GM21717 (cell line): ENCODE results near the gene PTGES2.
"Not testable (repeated sequence)": the region's sequence is repeated elsewhere in the genome, so short reads cannot be mapped to it uniquely, and the experiment has no call there.

Experiments used
- ATAC-seq: cut with Tn5 transposase; IDR thresholded peaks from one replicate; pipeline ENCODE4 v1.9.1; 2021; ENCODE audit warnings: mild to moderate bottlenecking, moderate library complexity; ENCODE audit not compliant: unreplicated experiment

Gene PTGES2

DNA sequence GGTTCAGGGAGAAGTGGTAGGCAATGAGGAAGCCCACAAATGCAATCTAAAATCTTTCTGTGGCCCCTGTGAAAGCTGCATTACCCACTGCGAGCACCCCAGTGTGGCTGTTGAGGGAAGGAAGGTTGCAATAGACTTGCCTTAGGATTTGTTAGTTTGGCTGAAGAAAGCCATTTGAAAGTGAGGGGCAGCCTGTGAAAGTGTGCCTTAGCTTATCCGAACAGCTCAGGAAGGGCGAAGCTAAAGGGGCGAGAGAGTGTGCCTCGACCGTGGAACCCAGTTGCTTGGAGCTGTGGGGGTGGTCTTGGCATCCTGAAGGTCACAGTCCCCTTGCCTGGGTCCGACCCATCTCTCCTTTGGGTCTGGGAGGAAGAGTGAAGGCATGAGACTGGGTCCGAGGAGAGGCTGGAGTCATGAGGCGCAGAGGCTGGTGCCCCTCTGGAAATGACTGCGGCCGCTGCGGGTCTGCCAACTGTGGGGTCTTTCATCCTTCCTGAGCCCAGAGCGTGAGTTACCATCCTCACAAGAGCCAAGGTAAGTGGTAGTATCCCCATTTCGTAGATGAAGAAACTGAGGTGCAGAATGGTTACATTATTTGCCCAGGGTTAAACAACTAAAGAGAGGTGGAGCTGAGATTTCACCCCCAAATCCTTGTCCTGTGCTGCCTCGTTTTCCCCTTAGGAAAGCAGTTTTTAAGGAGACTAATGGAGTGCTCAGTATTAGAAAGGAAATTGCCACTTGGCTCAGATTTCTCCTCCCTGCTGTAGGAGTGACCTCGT lies 35.1 kb downstream of the PTGES2 start:
- no peak for ATAC-seq

DNA sequence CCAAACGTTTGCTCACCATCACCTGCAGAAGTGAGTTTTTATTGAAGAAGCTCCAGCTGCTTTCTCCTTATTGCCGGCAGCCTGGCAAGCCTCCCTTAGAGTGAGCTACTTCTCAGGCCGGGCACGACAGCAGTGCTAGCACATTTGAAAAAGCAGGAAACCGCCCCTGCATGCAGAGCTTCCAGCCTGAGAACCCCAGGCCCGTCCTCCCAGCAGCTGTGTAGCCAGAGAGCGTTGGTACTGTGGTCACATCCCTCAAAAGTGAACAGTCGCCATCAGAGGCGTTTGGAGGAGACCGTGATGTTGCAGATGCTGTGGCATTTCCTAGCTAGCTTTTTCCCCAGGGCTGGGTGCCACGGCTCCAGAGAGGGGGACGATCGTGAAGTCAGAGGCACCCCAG lies 36.0 kb downstream of the PTGES2 start:
- ATAC-seq, result no peak

DNA sequence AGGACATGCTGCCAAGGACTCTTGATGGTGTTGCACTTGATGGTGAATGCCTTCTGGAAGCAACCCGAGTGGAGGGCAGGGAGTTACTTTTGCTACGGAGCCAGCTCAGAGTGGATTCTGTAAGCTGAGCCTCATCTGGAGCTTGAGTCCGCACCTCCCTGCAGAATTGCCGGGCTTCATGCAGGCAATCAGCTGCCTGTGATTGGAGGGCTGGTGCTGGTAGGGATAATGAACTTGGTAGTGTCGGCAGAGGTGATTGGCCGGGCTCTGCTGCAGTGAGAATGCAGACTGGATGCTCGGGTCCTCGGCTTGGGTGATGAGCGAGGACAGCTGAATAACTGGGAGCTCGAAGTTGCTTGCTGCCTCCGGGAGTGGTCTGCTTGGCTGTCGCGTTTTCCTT lies 36.4 kb downstream of the PTGES2 start:
- no peak for ATAC-seq

DNA sequence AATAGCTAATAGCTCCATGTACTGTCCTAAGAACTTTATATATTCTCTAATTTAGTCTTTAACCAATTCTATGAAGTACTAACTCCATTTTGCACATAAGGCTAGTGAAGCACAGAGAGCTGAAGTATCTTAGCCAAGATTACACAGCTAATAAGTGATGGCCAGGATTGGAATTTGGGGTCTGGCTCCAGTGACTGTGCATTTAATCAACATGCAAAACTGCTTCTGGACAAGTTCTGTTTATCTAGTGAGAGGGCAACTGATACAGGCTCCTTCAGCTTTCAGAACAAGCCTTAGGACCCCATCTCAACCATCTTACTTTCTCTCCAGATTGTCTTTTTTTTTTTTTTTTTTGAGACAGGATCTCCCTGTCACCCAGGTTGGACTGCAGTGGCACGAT lies 38.2 kb downstream of the PTGES2 start:
- ATAC-seq, result no peak

DNA sequence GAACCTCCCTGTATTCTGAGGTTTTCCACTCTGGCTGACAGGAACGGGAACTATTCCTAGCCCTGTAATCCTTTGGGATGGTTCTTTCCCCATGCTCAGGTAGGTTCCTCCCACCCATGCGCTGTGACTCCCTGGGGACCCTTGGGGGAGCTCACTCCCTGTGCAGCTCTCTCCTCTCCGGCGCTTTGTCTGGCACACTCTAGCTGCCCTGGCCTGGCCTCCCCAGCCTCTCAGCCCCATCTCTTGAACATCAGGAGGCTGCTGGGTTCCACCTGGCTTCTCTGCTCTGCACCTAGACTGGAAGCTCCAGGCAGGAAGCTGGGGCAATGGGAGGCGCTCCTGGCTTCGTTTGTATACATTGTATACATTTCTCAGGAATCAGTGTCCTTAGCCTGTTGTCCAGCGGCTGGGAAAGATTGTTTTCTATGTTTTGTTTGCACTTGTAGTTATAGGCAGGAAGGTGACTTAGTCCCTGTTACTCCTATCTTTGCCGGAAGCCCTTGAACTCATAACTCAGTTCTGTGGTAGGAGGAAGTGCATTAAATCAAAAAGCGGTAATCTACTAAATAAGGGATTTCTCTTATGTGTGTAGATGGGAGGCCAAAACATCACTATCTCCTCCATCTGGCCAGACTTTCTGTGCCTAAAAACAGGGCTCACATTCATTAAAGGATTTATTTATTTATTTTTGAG lies 39.1 kb downstream of the PTGES2 start:
- no peak for ATAC-seq

DNA sequence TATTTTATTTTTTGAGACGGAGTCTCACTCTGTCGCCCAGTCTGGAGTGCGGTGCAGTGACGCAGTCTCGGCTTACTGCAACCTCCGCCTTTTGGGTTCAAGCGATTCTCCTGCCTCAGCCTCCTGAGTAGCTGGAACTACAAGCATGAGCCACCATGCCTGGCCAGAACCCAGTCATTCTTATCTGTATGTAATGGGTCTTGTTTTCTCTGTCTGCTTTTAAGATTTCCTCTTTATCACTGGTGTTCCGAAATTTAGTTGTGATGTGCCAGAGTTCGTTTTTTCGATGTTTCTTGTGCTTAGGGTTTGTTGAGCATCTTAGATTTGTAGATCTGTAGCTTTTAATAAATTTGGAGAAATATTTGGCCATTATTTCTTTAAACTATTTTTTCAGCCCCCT lies 40.3 kb downstream of the PTGES2 start:
- no peak for ATAC-seq

DNA sequence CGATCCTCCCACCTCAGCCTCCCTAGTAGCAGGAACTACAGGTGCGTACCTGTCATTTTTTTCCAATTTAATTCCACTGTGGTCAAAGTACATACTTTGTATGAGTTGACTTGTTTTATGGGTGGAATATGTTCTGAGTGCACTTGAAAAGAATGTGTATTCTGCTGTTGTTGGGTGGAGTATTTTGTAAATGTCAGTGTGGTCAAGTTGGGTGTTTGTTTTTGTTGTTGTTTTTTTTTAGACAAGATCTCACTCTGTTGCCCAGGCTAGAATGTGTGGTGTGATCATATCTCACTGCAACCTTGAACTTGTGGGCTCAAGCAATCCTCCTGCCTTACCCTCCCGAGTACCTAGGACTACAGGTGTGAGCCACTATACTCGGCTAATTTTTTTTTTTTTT lies 41.6 kb downstream of the PTGES2 start:
- no peak for ATAC-seq

DNA sequence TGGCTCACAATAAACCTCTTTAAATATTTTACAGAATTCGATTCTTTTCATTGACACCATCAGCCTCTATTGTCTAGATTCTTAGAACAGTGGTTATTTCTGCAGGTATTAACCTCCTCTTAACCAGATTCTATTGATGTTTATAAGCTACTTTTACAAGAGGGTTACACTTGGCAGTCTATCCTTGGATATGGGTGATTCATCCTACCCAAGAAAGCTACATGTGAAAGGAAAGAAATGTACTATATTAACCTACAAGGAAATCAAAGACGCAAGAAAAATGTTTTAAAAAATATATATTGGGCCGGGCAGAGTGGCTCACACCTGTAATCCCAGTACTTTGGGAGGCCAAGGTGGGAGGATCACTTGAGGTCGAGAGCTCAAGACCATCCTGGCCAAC lies 42.8 kb downstream of the PTGES2 start:
- no peak for ATAC-seq

DNA sequence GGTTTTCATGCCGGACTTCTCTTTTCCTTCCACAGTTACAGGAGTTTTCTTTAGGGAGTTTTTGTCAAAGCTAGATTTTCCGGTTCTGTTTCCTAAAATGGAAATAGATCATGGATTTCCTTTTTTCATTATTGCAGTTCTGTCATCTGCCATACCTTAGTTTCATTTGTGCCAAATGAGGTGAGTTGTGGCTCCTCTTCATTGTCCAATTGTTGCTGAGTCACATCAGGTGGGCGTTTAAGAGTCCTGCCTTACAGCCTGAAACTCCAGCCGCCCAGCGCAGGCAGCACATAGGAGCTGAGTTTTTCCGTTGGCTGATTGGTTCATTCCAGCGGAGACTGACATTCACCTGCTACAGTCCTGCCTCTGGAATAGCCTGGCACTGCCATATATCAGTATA lies 45.4 kb downstream of the PTGES2 start:
- ATAC-seq, result no peak

DNA sequence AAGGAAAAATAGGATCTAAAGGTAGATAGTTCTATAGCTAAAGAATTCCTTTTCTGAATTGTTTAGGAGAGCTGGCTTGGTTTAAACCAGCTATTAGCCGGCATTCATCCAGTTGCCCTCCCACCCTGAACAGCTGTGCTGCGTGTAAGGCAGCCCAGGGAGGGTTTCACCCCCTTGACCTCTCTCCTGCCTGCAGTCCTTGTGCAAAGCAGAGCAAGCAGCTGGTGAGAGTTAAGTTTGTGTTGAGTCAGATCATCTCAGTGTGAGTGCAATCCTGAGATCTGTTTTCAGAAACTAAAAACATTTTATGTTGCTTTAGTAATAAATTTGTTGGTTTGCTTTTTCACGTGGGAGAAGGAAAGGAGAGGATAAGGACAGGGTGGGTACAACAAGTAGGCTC lies 46.5 kb downstream of the PTGES2 start:
- ATAC-seq, result no peak

DNA sequence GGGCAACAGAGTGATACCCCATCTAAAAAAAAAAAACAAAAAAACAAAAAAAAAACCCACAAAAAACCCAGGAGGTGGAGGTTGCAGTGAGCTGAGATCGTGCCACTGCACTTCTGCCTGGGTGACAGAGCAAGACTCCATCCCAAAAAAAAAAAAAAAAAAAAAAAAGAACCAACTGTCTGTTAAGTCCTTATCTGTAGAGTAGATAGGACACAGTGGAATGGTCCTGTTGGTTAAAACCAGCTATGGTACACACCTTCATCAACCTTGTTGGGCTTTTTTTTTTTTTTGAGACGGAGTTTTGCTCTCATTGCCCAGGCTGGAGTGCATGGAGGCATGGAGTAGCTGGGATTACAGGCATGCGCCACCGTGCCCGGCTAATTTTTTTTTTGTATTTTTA lies 47.3 kb downstream of the PTGES2 start:
- no peak for ATAC-seq

DNA sequence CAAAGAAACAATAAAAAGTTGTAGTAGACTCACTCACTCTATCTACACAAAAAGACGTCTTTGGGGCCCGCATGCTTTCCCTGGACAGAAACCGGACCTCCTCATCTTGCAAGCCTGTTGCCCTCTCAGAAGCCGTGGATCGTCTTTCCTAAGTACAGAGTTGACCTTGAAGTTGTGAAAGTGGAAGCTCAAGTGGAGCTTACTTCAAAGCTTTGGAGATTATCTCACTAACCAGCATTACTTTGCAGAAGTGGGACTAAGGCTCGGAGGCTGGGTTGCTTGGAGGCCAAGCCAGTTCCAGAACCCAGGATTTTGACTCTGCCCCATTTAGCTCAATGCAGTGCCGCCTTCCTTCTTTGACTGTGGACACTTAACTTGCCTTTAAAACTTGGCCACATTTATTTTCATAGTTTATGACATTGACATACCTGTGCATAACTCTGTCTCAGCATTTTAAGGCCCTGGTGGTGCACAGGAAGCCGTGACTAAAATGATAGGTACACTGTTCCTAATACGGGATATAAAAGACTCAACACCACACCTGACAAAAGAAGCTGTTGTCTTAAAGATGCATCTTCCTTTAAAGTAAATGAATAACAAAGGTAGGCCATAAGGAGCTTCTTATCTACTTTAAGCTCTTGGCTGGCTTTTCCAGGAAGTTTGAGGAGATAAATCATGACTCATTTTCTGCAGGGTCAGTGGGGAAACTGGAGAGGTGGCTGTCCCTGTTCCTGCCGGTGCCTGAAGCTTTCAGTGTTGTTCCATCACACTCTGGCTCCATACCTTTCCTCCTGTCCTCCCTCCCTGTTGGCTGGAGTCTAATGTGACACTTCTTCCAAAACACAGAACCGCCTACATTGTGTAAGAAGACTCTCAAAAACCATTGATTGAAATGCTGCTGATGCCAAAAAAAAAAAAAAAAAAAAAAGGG lies 48.8 kb downstream of the PTGES2 start:
- ATAC-seq, result no peak

DNA sequence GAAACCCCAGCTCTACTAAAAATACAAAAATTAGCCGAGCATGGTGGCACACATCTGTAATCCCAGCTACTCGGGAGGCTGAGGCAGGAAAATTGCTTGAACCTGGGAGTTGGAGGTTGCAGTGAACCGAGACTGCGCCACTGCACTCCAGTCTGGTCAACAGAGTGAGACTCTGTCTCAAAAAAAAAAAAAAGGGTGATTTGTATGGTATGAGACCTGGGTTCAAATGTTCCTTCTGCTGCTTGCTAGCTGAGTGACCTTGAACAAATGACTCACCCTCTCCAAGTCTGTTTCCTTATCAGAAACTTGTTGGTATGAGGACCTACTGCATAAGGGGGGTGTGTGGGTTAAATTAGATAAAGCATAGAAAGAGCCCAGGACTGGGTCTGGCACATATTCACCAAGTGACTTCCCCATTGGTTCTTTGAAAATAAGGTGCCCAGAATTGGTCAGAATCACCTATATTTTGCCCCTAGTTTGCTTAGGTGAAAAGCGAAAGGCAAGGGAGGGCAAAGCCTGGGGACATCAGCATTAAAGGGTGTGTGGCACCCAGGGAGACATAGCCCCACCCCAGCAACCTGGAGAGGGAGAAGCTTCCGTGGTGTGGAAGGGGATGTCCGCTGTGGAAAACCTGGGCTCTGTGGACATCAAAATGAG lies 49.6 kb downstream of the PTGES2 start:
- ATAC-seq, result no peak

DNA sequence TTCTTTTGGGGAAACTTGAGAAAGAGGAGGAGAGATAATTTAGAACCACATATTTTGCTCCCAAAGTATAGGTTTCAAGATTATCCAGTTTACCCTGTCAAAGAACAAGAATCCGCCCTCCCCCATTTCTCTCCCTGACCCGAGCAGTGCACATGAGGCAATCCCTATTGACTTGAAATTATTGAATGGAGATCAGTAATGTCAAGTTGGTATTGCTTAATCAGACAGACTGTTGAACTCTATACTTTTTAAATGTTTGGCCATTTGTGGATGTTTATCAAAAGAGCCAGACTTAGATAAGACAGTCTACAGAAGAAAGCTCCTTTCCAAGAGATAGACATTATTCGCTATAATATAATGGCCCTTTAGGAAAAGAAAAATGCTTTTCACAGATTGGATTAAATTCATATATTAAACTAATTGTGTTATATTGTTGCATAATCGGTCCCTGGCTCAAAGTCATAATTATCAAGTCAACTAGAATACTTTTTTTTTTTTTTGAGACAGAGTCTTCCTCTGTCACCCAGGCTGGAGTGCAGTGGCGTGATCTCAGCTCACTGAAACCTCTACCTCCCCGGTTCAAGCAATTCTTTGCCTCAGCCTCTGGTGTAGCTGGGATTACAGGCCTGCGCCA lies 54.2 kb downstream of the PTGES2 start:
- no peak for ATAC-seq

DNA sequence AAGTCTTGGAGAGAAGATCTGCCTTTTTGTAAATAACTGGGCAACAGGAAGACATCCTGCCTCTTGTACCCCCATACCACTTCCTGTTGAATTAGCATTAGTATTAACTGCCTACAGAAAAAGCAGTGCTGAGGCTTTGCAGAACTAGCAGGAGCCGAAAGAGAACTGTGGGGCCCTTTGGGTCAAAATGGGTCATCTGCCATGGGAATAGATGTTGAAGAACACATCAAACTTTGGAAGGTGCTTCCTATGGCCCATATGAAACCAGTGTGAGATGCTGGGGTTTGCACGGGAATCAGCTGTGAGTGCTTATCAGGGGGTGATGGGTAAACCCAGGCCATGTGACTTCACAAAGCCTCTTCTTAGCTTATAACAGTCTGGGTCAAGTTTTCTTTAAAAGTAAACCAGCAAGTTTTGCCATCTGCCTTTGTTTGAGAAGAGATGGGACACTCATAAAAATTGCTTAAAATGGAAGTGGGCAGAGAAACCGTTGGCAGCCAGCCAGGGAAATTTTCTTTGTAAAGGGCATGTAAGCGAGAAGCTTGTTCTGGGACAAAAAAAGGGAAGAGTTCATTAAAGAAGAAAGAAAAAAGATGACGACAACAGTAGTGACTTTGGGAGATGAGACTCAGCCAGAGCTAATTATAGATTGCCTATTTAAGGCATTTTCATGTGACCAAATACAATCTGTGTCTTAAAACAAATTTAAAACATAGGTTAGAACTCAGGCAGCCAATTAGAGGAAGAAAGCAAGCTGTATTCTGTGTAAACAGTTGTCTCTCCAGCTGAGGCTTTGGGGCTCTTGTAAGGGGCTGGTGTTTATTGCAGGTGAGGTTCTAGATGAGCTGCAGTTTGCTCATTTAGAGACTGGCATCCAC lies 55.1 kb downstream of the PTGES2 start:
- ATAC-seq, result no peak

DNA sequence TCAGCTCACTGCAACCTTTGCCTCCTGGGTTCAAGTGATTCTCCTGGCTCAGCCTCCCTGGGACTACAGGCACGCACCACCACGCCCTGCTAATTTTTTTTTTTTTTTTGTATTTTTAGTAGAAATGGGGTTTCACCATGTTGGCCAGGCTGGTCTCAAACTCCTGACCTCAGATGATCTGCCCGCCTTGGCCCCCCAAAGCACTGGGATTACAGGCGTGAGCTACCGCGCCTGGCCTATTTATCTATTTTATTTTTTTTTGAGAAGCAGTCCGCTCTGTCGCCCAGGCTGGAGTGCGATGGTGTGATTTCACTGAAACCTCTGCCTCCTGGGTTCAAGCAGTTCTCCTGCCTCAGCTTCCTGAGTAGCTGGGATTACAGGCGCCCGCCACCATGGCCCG lies 56.1 kb downstream of the PTGES2 start:
- ATAC-seq, result not testable (repeated sequence)

DNA sequence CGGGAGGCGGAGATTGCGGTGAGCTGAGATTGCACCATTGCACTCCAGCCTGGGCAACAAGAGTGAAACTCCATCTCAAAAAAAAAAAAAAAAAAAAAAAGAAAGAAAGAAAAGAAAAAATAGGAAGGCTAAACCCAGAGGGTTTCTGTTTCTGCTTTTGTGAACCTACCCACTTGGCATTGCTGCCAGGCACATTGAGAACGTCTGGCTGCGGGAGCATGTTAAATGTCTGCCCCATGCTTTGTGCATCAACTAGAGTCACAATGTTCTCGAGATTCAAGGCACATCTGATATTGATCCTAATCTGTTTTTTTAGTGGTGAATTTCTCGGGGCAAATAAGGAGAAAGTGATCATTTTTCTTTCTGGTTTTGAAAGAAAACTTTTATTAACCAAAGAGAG lies 56.7 kb downstream of the PTGES2 start:
- no peak for ATAC-seq
